Endothelial cell of umbilical vein (primary cell): ENCODE results near the gene GUCA1A.

Experiments
- EZH2 ChIP-seq: IDR thresholded peaks from 2 replicates; pipeline ENCODE4 v1.6.1; 2012; ENCODE audit warnings: borderline replicate concordance, low read depth, mild to moderate bottlenecking, moderate library complexity, low read length, inconsistent platforms; ENCODE audit not compliant: severe bottlenecking
- FOS ChIP-seq: IDR thresholded peaks from 2 replicates; pipeline ENCODE4 v1.6.1; 2011; ENCODE audit warnings: mild to moderate bottlenecking, low read length, moderate library complexity, borderline replicate concordance; ENCODE audit not compliant: insufficient read depth
- JUN ChIP-seq: IDR thresholded peaks from 2 replicates; pipeline ENCODE4 v1.6.1; 2011; ENCODE audit warnings: borderline replicate concordance, low read depth; ENCODE audit not compliant: insufficient read length, insufficient read depth
- MYC ChIP-seq: IDR thresholded peaks from one replicate; pipeline ENCODE4 v1.6.1; 2011; ENCODE audit warnings: mild to moderate bottlenecking, low read depth, low read length
- POLR2A ChIP-seq: IDR thresholded peaks from 2 replicates; pipeline ENCODE4 v1.6.1; 2012; ENCODE audit warnings: low read depth, mild to moderate bottlenecking, control low read depth, low read length
- POLR2AphosphoS5 ChIP-seq: IDR thresholded peaks from 2 replicates; pipeline ENCODE4 v1.6.1; 2012; ENCODE audit warnings: low read depth, mild to moderate bottlenecking, control low read depth, low read length, moderate library complexity; ENCODE audit not compliant: insufficient read depth
- TF ChIP-seq, protein P1 (sequence below), 2 donors: IDR thresholded peaks; 1 replicate in 1 of 2; 2 replicates in 1 of 2; pipeline ENCODE4 v1.5.1; 2011; ENCODE audit warnings: low read length in 2 of 2, mild to moderate bottlenecking in 2 of 2, moderate library complexity in 2 of 2, control low read depth in 1 of 2, inconsistent platforms in 1 of 2, low read depth in 1 of 2; ENCODE audit not compliant: insufficient read depth in 1 of 2; ENCODE audit errors: extremely low read depth in 1 of 2
- TF ChIP-seq, protein P2 (sequence below): IDR thresholded peaks from 2 replicates; pipeline ENCODE4 v1.6.1; 2011; ENCODE audit not compliant: insufficient read depth, insufficient read length

DNA sequence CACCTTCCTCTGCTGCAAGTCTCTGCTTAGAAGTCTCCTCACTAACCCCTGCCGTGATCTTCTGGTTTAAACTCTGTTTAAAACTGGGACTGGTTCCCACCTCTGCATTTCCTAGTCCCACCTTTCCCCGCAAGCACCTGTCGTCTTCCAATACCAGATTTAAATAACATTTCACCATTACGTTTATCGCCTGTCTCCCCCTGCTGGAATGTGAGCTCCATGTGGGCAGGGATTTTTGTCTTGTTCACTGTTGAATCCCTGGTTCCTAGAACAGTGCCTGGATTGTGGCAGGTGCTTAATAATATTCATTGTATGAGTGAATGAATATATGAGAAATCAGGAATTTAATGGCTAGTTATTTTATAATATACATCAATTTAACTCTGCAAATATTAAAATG is 2.7 kb downstream of the GUCA1A start:
- TF ChIP-seq, protein P1, sequence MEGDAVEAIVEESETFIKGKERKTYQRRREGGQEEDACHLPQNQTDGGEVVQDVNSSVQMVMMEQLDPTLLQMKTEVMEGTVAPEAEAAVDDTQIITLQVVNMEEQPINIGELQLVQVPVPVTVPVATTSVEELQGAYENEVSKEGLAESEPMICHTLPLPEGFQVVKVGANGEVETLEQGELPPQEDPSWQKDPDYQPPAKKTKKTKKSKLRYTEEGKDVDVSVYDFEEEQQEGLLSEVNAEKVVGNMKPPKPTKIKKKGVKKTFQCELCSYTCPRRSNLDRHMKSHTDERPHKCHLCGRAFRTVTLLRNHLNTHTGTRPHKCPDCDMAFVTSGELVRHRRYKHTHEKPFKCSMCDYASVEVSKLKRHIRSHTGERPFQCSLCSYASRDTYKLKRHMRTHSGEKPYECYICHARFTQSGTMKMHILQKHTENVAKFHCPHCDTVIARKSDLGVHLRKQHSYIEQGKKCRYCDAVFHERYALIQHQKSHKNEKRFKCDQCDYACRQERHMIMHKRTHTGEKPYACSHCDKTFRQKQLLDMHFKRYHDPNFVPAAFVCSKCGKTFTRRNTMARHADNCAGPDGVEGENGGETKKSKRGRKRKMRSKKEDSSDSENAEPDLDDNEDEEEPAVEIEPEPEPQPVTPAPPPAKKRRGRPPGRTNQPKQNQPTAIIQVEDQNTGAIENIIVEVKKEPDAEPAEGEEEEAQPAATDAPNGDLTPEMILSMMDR (IDR thresholded peaks at IDR 0.05; ENCODE audit: extremely low read depth in 1 of 2, insufficient read depth in 1 of 2, low read depth in 1 of 2, low read length in 2 of 2), result peak in 1 of 2 donors; percentile 21
- TF ChIP-seq MYC (no peak), POLR2A (no peak), FOS (no peak), EZH2 (no peak), POLR2AphosphoS5 (no peak), JUN (no peak)
- TF ChIP-seq, protein P2, sequence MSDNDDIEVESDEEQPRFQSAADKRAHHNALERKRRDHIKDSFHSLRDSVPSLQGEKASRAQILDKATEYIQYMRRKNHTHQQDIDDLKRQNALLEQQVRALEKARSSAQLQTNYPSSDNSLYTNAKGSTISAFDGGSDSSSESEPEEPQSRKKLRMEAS, result no peak
